ENCODE results near the gene CPEB4.

Gene CPEB4

GRCh38 chr5:173962436-173962972 is 74.4 kb downstream of the CPEB4 start:
- H3K4me3 ChIP-seq (replicated peaks; ENCODE audit: low read depth, low read length): no peak overlapping the region
- H3K27me3 ChIP-seq (replicated peaks; ENCODE audit: control insufficient read depth, insufficient read depth, low read length): no peaks in the 10 kb centered on the region
- no peak for TF ChIP-seq CTCF (IDR thresholded peaks at IDR 0.05; ENCODE audit: insufficient read depth, low read length, poor library complexity, severe bottlenecking)
- no peaks in the 10 kb centered on the region for H3K36me3 ChIP-seq (ENCODE audit: control insufficient read depth, insufficient read depth, low read length)
- no peak for DNase-seq (ENCODE audit: extremely low read depth, insufficient read length)

GRCh38 chr5:173963182-173963838 is 75.2 kb downstream of the CPEB4 start:
- TF ChIP-seq CTCF (IDR thresholded peaks at IDR 0.05; ENCODE audit: insufficient read depth, low read length, poor library complexity, severe bottlenecking): no peak
- no peak overlapping the region for H3K4me3 ChIP-seq (replicated peaks; ENCODE audit: low read depth, low read length)
- H3K36me3 ChIP-seq (ENCODE audit: control insufficient read depth, insufficient read depth, low read length): no peaks in the 10 kb centered on the region
- no peaks in the 10 kb centered on the region for H3K27me3 ChIP-seq (replicated peaks; ENCODE audit: control insufficient read depth, insufficient read depth, low read length)
- DNase-seq (ENCODE audit: extremely low read depth, insufficient read length): no peak

- no peak for DNase-seq (ENCODE audit: extremely low read depth, insufficient read length)
- no peaks in the 10 kb centered on the region for H3K27me3 ChIP-seq (replicated peaks; ENCODE audit: control insufficient read depth, insufficient read depth, low read length)
- no peaks in the 10 kb centered on the region for H3K36me3 ChIP-seq (ENCODE audit: control insufficient read depth, insufficient read depth, low read length)
- no peak for TF ChIP-seq CTCF (IDR thresholded peaks at IDR 0.05; ENCODE audit: insufficient read depth, low read length, poor library complexity, severe bottlenecking)
- H3K4me3 ChIP-seq (replicated peaks; ENCODE audit: low read depth, low read length): no peak overlapping the region
Measured at GRCh38 chr5:173963867-173964441, 75.8 kb downstream of the CPEB4 start.

- Histone ChIP-seq H3K27me3 (replicated peaks; ENCODE audit: control insufficient read depth, insufficient read depth, low read length) (no peaks in the 10 kb centered on the region), H3K36me3 (ENCODE audit: control insufficient read depth, insufficient read depth, low read length) (no peaks in the 10 kb centered on the region), H3K4me3 (replicated peaks; ENCODE audit: low read depth, low read length) (no peak overlapping the region)
- no peak for TF ChIP-seq CTCF (IDR thresholded peaks at IDR 0.05; ENCODE audit: insufficient read depth, low read length, poor library complexity, severe bottlenecking)
- DNase-seq (ENCODE audit: extremely low read depth, insufficient read length): no peak
Measured at GRCh38 chr5:173964506-173964905, 76.4 kb downstream of the CPEB4 start.

- no peaks in the 10 kb centered on the region for H3K27me3 ChIP-seq (replicated peaks; ENCODE audit: control insufficient read depth, insufficient read depth, low read length)
- no peak for DNase-seq (ENCODE audit: extremely low read depth, insufficient read length)
- no peak for TF ChIP-seq CTCF (IDR thresholded peaks at IDR 0.05; ENCODE audit: insufficient read depth, low read length, poor library complexity, severe bottlenecking)
- no peaks in the 10 kb centered on the region for H3K36me3 ChIP-seq (ENCODE audit: control insufficient read depth, insufficient read depth, low read length)
- no peak overlapping the region for H3K4me3 ChIP-seq (replicated peaks; ENCODE audit: low read depth, low read length)
Measured at GRCh38 chr5:173967241-173967640, 79.1 kb downstream of the CPEB4 start.
